Measurements from ENCODE around the gene SCYL2. TPM values are rescaled to one million over a fixed set of nuclear protein-coding genes. Genes with fewer than 3 reads are reported as not detected.
"Not testable (repeated sequence)": the region's sequence is repeated elsewhere in the genome, so short reads cannot be mapped to it uniquely, and the experiment has no call there.

The SCYL2 gene
- total RNA-seq, 1 donor from 2014 or later, result 31.3 TPM

DNA sequence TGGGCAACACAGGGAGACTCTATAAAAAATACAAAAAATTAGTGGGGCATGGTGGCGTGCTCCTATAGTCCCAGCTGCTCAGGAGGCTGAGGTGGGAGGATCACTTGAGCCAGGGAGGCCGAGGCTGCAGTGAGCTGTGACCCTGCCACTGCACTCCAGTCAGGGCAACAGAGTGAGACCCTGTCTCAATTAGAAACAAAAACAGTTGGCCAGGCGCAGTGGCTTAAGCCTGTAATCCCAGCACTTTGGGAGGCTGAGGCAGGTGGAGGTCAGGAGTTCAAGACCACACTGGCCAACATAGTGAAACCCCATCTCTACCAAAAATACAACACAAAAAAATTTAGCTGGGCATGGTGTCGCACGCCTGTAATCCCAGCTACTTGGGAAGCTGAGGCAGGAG lies 1.9 kb upstream of the SCYL2 start:
- DNase-seq (ENCODE audit: low read depth, low spot score), result not testable (repeated sequence)

DNA sequence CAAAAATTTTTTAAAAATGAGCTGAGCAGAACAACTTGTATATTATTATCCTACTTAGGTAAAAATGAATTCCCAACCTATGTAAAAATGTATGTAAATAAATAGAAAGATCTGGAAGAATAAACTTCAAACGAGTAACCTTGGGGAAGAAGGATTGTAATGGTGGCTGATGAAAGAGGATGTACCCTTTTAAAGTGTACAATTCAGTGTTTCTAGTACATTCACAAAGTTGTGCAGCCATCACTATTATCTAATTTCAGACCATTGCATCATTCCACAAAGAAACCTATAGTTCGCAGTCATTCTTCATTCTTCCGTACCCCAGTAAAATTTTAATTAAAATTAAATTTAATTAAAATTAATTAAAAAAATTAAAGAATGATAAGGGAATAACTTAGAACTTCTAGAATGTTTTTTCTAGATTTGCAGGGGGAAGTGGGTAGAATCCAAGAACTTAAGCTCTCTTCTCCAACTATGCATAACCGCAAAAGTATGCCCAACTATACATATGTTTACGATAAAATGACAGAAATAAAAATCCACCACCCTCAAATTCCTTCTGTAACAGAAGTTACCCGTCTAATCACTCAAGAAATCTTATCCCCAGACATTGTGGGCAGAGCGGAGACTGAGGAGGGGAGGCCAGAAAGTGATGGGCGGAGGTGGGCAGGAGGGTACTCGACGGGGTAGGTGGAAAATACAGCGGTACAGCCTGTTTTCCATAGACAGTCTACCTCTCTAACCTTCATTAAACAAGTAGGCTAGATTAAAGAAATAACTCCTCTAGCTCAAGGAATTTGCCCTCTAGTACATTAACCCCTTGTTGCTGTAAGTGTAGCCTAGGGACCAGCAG lies 1.0 kb upstream of the SCYL2 start:
- no peak for DNase-seq (ENCODE audit: low read depth, low spot score)

- no peak for DNase-seq (ENCODE audit: low read depth, low spot score)
These were observed 467 bp upstream of the SCYL2 start for GRCh38 chr12:100266585-100266834.

DNA sequence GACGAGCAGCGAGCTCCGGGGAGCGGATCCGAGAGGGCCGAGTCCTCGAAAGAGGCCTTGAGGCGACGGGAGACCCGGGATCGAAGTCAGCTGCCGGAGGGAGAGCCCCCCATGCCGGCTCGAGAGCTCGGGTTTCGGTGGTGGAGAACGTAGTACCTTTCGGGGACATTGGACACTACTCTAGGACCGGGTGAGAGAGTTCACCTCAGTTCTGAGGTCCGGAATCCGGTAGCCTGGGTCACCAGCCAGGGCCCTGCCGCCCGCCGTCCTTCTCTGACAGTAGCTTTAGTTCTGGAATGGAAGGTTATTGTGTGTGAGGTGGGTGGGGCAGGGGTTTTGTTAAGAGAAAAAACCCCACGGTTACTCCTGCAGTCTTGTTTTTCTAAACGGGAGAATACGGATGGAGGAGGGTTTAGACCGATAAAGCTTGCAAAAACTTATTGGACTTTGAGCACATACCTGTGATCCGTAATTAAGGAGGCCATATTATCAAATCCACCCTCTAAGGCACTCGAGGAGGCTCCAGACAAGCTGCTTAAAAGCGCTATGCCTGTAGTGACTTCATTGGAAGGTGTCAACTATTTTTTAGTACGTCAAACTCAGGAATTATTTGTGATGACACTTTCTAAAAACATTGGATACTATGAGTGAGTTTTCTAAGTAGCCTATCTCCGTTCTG lies 765 bp downstream of the SCYL2 start:
- no peak for DNase-seq (ENCODE audit: low read depth, low spot score)

- no peak for DNase-seq (ENCODE audit: low read depth, low spot score)
These were observed 2.0 kb downstream of the SCYL2 start for GRCh38 chr12:100268835-100269564.

GRCh38 chr12:100273782-100274181 lies 6.8 kb downstream of the SCYL2 start:
- DNase-seq (ENCODE audit: low read depth, low spot score), result no peak

- DNase-seq (ENCODE audit: low read depth, low spot score), result no peak
These were observed 7.3 kb downstream of the SCYL2 start for GRCh38 chr12:100274291-100274690.

DNA sequence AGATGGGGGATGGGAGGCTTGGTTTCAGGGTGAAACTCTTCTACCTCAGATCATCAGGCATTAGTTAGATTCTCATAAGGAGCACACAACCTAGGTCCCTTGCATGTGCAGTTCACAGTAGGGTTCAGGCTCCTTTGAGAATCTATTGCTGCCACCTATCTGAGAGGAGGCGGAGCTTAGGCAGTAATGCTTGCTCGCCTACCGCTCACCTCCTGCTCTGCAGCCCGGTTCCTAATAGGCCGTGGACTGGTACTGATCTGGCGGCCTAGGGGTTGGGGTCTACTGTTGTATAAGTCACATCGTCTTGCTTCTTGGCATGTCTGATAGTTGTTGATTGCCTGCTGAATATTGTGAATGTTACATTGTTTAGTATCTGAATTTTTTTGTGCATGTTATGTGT lies 12.2 kb downstream of the SCYL2 start:
- DNase-seq (ENCODE audit: low read depth, low spot score), result no peak

DNA sequence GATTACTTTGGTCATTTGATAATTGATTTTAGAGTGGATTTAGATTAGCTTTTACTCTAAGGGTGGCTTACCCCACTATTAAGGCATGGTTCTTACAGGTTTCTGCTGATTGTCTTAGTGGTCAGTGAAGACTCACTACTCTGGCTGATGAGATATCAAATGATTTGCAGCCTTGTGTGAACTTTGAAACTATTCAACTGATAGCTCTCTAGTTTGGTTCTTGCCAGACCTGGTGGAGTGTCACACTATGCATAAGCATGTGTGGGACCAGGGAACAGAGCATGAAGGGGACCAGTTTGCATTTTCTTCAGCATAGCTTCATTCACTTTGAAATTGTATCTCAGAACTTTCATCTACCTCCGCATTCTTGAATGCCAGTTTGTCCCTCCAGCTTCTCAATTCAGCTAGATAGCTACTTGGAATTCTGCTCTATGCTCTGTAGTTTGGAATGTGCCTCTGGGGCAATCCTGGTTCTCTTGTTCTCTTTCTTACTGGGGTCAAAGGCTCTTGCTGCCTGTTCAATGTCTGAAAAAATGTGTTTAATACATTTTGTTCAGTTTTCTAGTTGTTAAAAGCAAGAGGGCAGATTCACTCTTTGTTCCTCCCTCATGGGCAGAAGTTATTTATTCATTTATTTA lies 12.7 kb downstream of the SCYL2 start:
- DNase-seq (ENCODE audit: low read depth, low spot score), result no peak

GRCh38 chr12:100284556-100284955 lies 17.6 kb downstream of the SCYL2 start:
- not testable (repeated sequence) for DNase-seq (ENCODE audit: low read depth, low spot score)

DNA sequence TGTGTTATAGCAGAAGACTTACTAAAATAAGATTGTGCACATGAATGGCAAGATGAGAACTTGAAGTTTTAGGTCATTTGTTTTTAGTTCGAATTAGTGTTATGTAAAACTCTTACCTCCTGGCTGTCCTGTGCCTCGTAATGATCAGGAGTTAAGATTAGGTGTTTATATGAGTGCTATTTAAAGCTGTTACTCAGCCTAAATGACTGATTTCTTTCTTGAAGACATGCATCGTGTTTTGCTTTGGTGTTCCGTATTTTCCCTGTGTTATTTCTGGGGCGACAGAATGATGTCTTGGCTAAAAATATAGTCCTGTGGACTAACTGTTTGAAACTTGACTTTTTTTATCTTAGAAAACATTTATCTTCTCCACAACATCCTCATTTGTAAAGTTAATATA lies 22.1 kb downstream of the SCYL2 start:
- DNase-seq (ENCODE audit: low read depth, low spot score), result no peak

GRCh38 chr12:100290016-100290415 lies 23.0 kb downstream of the SCYL2 start:
- no peak for DNase-seq (ENCODE audit: low read depth, low spot score)

GRCh38 chr12:100293017-100293416 lies 26.0 kb downstream of the SCYL2 start:
- DNase-seq (ENCODE audit: low read depth, low spot score), result no peak

GRCh38 chr12:100294366-100294765 lies 27.4 kb downstream of the SCYL2 start:
- not testable (repeated sequence) for DNase-seq (ENCODE audit: low read depth, low spot score)

DNA sequence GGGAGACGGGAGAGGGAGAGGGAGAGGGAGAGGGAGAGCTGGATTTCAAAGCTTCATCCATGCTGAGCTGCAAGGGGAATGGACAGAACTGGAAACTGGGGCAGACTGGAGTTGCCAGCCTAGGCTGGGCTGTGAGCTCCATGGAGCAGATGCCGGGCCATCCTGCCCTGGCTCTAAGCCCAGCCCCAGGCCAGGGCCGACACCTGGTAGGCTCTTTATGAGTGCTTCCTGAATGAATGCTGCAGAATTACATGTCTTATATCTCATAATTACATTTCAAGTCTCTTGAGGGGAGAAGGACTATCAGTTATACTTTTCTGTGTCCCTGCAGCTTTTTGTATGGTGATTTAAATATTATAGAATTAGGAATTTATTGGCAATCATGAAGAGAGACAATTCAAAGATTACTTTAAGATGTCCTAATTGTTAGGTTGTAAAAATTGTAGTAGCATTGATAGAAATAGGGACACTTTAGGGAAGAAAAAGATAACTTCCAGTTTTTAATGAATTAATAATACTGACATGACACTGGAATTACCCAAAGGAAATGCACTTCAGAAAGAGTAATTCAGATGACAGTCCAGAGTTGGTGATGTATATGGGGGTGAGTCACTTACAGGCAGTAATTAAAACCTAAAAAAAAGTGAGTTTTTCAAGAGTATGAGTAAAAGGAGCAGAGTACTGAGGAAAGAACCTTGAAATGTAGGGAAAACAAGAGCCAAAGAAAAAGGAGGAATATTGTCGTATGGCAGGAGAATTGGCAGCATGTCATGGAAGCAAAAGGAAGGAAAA lies 29.0 kb downstream of the SCYL2 start:
- no peak for DNase-seq (ENCODE audit: low read depth, low spot score)

DNA sequence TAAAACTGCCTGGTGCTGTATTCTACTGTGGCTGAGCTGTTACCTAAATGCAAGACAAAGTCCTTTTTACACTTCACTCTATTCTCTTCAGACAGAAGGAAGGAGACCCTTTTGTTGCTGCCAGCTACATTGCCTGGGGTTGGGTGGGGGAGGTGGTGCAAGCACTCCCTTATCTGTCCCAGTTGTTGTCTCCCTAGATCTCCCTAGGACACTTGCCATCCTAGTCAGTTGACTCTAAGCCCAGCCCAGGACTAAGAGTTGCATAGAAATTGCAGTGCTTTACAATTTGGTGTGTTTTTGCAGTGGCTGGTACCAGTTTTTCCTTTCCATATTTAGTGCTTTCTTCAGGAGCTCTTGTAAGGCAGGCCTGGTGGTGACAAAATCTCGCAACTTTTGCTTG lies 35.1 kb downstream of the SCYL2 start:
- DNase-seq (ENCODE audit: low read depth, low spot score), result no peak

DNA sequence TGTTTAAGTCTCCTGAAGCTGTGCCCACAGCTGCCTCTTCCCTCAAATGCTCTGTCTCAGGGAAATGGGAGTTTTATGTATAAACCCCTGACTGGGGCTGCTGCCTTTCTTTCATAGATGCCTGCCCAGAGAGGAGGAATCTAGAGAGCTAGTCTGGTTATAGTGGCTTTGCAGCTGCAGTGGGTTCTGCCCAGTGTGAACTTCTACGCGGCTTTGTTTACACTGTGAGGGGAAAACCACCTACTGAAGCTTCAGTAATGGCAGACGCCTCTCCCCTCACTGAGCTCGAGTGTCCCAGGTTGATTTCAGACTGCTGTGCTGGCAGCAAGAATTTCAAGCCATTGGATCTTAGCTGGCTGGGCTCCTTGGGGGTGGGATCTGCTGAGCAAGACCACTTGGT lies 36.9 kb downstream of the SCYL2 start:
- no peak for DNase-seq (ENCODE audit: low read depth, low spot score)

- DNase-seq (ENCODE audit: low read depth, low spot score), result not testable (repeated sequence)
These were observed 37.4 kb downstream of the SCYL2 start for GRCh38 chr12:100304334-100304733.

DNA sequence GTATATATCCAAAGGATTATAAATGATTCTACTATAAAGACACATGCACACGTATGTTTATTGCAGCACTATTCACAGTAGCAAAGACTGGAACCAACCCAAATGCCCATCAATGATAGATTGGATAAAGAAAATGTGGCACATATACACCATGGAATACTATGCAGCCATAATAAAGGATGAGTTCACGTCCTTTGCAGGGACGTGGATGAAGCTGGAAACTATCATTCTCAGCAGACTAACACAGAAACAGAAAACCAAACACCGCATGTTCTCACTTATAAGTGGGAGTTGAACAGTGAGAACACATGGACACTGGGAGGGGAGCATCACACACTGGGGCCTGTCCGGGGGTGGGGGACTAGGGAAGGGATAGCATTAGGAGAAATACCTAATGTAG lies 41.2 kb downstream of the SCYL2 start:
- not testable (repeated sequence) for DNase-seq (ENCODE audit: low read depth, low spot score)

- no peak for DNase-seq (ENCODE audit: low read depth, low spot score)
These were observed 44.3 kb downstream of the SCYL2 start for GRCh38 chr12:100311317-100311716.

GRCh38 chr12:100317371-100317770 lies 50.4 kb downstream of the SCYL2 start:
- DNase-seq (ENCODE audit: low read depth, low spot score), result no peak
